22Rv1 (cell line): ENCODE results near the gene MIPEP.

Experiments used
- H3K27ac ChIP-seq: fragments of 450-650 bp; 2 replicates; pipeline ENCODE4 v1.5.1; 2017
- ZFX ChIP-seq: fragments of 450-650 bp; IDR thresholded peaks from 2 replicates; pipeline ENCODE4 v1.6.1; 2017; ENCODE audit warnings: antibody characterized with exemption, borderline replicate concordance
- TF ChIP-seq, protein P1 (sequence below): fragments of 450-650 bp; IDR thresholded peaks from 2 replicates; pipeline ENCODE4 v1.5.1; 2017; ENCODE audit warnings: mild to moderate bottlenecking

MIPEP gene

DNA sequence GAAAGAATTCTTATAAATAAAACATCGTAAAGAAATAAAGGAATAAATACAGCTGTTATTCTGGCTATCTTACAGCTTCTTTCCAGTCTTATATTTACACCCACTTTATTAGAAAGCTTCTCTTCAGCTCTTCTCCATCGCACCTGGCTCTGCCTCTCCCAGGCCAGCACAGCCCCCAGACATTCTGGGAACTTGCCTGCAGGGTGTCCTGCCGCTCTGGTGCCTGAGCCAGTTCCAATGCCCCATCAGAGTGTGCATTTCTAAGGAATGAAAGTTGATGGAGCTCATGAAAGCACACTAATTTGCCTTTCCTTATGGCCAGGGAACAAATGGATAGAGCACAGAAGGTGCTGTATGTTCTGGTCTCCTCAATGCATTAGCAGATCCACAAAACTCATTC, 68.7 kb downstream of the MIPEP start:
- no peak for TF ChIP-seq ZFX
- TF ChIP-seq, protein P1, sequence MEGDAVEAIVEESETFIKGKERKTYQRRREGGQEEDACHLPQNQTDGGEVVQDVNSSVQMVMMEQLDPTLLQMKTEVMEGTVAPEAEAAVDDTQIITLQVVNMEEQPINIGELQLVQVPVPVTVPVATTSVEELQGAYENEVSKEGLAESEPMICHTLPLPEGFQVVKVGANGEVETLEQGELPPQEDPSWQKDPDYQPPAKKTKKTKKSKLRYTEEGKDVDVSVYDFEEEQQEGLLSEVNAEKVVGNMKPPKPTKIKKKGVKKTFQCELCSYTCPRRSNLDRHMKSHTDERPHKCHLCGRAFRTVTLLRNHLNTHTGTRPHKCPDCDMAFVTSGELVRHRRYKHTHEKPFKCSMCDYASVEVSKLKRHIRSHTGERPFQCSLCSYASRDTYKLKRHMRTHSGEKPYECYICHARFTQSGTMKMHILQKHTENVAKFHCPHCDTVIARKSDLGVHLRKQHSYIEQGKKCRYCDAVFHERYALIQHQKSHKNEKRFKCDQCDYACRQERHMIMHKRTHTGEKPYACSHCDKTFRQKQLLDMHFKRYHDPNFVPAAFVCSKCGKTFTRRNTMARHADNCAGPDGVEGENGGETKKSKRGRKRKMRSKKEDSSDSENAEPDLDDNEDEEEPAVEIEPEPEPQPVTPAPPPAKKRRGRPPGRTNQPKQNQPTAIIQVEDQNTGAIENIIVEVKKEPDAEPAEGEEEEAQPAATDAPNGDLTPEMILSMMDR = no peak
- no peak overlapping the region for H3K27ac ChIP-seq

DNA sequence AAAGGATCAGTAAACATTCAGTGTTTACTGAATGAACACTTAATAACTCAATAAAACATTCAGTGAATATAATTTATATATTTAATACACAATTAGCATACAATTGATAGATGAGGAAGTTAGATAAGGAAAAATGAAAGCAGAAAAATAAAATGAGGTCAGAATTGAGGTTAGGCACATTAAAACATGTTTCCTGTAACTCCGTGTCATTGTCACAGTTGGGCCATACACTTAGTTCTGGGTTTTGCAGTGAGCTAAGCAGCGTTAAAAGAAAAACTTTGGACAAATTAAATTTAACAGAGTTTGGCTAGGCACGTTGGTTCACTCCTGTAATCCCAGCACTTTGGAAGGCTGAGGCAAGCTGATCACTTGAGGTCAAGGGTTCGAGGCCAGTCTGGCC, 71.4 kb downstream of the MIPEP start:
- H3K27ac ChIP-seq = no peak overlapping the region
- TF ChIP-seq ZFX = no peak
- TF ChIP-seq, protein P1 = no peak

DNA sequence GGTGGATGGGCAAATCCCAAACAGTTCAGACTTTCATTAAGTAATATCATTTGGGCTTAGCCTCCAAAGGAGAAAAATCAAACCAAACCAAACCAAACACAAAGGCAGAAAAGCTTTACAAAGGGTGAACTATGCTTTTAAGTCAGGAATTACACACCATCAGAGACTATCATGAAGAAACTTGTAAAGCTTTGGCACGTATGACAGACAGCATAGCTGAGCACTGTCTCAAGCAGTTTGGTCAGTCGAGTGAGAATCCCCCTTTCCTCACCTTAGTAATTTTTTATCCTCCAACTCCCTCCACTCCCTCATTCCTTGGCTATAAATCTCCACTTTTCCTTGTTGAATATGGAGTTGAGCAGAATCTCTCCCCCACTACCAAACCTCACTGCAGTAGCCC, 72.1 kb downstream of the MIPEP start:
- H3K27ac ChIP-seq = no peak overlapping the region
- TF ChIP-seq, protein P1 = no peak
- TF ChIP-seq ZFX = no peak

DNA sequence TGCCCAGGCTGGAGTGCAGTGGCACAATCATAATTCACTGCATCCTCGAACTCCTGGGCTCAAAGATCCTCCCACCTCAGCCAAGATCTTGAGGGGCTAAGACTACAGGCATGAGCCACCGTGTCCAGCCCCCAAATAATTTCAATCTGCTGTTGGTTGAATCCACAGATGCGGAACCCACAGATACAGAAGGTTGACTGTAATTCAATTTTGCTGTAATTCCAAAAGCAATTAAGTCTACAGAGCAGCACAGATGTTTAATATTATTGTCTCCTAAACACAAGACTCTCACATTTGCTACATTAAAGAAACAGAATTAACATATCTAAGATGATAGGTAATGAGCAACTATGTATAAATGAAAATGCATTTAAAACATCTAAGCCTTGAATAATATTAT, 75.6 kb downstream of the MIPEP start:
- no peak overlapping the region for H3K27ac ChIP-seq
- no peak for TF ChIP-seq ZFX
- TF ChIP-seq, protein P1 = no peak

DNA sequence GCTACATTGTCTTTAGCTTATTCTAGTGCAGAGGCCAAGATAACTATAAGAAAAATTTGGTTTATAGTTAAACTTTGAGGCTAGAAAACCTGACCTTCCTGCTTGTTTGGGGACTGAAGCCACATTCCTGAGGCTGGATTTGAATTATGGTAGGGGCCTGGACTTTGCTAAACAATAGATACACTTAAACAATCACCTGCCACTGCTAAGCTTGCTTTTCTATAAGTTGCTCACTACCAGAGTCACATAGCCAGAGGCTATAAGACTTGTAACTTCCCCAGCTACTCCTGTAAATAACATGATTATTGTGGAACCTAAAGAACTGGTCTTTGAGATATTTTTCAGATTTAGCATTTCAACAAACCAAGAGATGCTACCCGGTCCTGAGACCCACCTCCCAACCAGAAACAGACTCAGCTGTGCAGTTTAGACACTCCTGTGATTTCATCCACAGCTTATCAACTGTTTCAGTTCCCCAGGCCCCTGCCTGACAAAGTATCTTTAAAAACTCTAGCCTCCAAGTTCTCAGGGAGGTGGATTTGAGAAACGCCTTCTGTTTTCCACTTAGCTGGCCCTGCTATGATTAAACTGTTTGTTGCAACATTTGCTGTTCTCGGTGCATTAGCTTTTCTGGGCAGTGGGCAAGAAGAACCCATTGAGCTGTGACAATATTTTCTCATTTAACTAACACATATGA, 77.7 kb downstream of the MIPEP start:
- H3K27ac ChIP-seq = no peak overlapping the region
- TF ChIP-seq ZFX = no peak
- TF ChIP-seq, protein P1 = no peak

DNA sequence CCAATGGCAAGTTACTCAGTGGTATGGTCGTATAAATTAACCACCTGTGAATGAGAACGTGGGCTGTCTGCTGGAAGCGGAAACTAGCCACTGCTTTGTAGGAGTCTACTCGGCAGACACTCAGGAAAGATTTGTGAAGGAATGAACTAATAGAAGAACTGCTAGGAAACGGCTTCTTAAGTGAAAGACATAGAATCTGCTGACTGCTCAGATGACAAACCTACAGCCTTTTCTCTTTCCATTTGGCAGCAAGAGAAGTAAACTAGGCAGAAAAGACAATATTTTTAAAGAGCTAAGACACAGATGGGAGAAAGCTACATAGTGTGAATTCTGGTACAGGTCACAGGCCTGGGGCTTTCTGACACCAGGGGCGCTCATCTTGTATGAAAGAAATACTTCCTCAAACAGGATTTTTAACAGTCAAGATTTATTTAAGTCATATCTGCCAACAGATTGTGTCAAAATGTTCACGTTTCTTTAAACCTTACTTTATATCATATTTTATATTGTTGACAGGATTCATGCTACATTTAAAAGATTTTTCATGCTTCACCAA, 78.4 kb downstream of the MIPEP start:
- TF ChIP-seq ZFX = no peak
- TF ChIP-seq, protein P1 = no peak
- H3K27ac ChIP-seq = no peak overlapping the region

DNA sequence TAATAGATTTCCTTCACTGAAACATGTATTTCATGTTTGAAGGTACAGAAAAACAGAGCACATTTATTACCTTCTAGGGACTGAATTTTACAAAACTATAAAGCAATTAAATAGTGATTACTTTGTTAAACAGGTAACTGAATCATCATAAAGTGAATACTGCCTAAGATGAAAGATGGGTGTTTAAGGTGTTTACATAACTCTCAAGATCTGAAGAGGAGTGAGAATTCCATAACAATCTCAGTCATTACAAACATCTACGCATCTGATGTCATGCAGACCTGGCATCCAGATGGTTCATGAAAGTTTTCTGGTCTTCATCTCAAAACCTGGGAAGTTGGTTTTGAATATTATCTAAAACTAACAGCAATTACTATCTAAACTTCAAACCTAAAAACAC, 80.4 kb downstream of the MIPEP start:
- no peak overlapping the region for H3K27ac ChIP-seq
- TF ChIP-seq, protein P1 = no peak
